GM12872 (cell line): ENCODE data around the gene ALOXE3.

Experiments
- TF ChIP-seq, protein P1 (sequence below): IDR thresholded peaks from 3 replicates; pipeline ENCODE4 v1.5.1; 2011; ENCODE audit warnings: low read depth, mild to moderate bottlenecking, low read length, moderate library complexity; ENCODE audit not compliant: insufficient read depth

Gene ALOXE3

DNA sequence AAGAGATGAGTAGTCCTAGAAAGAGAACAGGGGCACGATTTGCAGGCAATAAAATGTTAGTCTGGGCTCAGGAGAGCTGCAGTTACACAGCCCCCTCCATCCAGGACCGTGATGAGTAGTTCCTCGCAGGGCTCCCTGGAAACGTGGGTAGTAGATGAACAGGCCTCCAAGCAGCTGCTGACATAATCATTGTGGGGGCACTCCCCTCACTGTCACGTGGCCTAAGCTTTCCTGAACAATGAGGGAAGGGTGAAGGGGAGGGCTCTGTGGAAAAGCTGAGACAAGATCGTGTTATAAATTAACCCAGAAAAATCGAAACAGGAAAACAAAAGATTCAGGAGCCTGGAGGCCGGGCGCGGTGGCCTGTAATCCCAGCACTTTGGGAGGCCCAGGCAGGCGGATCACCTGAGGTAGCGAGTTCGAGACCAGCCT is 35.2 kb upstream of the ALOXE3 start:
- TF ChIP-seq, protein P1, sequence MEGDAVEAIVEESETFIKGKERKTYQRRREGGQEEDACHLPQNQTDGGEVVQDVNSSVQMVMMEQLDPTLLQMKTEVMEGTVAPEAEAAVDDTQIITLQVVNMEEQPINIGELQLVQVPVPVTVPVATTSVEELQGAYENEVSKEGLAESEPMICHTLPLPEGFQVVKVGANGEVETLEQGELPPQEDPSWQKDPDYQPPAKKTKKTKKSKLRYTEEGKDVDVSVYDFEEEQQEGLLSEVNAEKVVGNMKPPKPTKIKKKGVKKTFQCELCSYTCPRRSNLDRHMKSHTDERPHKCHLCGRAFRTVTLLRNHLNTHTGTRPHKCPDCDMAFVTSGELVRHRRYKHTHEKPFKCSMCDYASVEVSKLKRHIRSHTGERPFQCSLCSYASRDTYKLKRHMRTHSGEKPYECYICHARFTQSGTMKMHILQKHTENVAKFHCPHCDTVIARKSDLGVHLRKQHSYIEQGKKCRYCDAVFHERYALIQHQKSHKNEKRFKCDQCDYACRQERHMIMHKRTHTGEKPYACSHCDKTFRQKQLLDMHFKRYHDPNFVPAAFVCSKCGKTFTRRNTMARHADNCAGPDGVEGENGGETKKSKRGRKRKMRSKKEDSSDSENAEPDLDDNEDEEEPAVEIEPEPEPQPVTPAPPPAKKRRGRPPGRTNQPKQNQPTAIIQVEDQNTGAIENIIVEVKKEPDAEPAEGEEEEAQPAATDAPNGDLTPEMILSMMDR, result no peak

DNA sequence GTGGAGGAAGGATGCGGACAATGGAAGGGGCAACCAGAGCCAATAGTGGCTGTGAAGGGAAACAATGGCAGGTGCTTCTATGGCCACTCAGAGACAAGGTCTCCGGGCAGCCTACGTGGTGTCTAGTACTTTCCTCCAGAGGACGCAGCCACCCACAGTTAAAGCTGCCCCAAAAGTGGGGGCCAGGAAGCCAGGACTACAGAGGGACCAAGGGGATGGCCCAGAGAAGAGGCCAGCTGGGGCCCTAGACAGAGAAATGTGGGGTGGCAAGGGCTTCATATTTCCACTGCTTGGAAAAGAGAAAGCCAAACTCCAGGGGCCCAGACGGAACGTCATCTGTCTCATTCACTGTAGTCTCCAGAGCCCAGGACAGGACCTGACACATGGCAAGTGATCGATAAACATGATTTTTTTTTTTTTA is 34.7 kb upstream of the ALOXE3 start:
- TF ChIP-seq, protein P1, result no peak

DNA sequence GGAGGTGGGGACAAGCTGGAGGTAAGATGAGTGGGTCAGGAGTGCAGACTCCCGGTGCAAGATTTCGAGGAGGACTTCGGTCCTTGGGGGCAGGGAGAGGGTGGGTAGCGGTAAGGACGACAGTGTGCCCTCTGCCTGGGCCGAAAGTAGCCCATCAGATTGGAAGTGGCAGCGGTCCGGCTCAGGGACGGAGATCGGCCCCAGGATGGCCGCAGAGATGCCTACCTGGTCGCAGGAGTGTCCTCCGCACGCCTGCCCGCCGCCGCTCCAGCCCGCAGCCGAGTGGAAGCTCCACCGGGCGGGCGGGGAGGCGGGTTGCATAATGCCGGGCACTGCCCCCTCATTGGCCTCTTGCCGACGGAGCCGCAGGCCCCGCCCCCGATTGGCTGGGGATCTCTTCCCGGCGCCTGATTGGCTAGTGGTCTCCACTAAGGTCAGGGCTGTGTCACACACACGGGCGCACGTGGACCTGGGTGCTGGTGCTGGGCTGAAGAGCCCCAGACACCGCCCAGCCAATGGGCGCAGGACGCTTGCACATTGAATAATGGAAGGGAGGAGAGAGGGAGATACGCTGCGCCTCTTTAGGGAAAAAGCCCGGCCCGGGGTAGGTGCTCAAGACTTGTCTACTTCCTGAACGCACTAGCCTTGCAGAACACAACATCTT is 33.9 kb upstream of the ALOXE3 start, which contains the start of gene PER1:
Gene PER1 (minus strand): TSS at position 293 of the 664 bp plus-strand sequence. CDS start 1,698 bp downstream, outside the sequence.
- TF ChIP-seq, protein P1, result no peak

DNA sequence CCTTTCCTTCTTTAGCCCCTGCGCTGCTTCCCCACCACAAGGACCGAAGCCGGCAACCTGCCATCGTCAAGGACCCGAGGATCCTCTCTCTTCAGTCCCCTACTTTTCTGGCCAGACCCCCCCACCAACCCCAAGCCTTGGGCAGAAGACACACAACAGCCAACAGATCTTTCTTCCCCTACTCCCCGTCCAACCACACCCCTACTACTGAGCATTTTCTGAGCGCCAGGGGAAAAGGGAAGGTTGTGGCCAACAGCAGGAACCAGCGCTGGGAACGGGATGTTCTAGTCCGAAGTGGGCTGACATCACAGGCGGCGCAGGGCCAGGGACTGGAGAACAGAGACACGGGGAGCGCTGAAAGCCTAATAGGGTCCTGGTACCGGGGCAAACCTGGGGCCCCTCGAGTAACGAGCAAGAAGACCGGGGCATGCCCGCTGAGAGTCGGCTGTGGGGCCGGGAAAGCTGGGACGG is 33.4 kb upstream of the ALOXE3 start:
- TF ChIP-seq, protein P1, result no peak

GRCh38 chr17:8151120-8151640 is 32.9 kb upstream of the ALOXE3 start:
- TF ChIP-seq, protein P1, result no peak

GRCh38 chr17:8150194-8151119 is 32.1 kb upstream of the ALOXE3 start:
- TF ChIP-seq, protein P1, result no peak
